GM21381 (cell line): ENCODE data around the gene KLHL28.
"Not testable (repeated sequence)": the region's sequence is repeated elsewhere in the genome, so short reads cannot be mapped to it uniquely, and the experiment has no call there.

Experiments used
- ATAC-seq: cut with Tn5 transposase; IDR thresholded peaks from one replicate; pipeline ENCODE4 v1.9.1; 2021; ENCODE audit warnings: mild to moderate bottlenecking, moderate library complexity; ENCODE audit not compliant: unreplicated experiment

KLHL28 gene

DNA sequence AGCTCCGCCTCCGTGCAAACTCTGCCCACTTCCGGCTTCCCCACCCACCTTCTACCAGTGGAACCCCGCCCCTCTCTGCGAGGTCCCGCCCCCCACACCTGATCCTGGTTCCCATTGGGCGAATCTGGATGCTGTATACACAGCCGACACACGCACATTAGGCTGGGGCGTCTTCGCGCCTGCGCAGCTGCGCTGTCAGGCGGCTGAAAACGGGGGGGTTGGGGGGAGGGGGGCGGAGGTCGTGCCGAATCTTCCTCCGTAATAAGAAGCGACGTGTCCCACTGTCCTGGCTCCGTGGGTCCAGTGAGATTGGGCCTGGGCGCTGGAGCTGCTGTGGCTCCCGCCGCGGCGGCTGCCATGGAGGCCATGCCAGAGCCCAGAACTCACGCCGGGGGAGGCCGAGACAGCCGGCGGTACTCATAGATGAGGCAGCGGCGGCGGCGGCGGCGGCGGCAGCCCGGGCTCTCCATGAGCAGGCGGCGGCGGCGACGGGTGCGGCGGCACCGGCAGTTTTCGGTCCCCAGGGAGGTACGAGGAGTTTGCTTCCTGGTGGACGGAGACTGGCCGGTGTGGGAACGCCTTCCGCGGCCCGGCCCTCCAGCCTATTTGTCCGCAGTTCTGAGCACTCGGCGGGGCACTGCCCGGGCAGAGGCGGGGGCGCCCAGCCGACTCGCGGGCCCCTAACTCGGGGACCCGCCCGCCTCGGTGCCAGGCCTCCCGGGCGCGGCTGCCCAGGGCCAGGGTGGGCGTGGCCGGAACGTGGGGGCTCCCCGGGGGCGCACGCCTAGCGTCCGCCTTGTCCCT lies 64.5 kb downstream of the KLHL28 start:
- peak; percentile 91 for ATAC-seq

GRCh38 chr14:44896275-44897040 lies 65.3 kb downstream of the KLHL28 start:
- no peak for ATAC-seq

DNA sequence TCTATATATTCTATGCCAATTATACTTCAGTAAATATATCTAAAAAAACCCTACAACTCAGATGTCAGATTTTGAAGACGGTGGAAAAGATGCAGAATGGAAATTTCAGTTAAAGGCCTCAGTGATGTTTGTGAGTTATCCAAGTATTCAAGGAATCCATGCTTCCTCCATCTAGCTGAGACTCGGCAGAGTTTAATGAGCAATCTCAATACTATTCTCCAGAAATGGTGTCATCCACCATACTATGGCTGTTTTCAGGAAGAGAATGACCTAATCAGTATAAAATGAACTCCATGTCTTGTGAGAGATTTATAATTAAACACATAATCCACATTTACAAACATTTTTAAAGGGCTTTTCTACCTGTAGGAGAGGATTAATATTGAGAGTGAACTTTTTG lies 66.0 kb downstream of the KLHL28 start:
- ATAC-seq, result no peak

DNA sequence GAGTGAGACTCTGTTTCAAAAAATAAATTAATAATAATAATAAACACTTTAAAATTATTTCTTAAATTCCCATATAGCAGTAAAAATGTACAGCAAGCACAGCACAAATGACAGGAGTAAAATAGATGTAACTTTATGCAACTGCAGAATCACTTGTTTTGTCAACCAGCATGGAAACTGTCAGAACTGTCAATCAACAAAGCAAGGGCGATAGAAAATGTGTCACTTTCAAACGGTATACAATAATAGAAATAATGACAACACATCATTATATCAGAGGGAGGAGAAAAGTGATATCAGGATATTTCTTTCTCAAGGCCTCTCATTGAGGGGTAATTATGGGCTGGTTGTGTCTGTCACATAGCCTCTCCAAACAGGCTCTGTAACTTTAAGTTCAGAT lies 68.2 kb downstream of the KLHL28 start:
- ATAC-seq, result no peak

DNA sequence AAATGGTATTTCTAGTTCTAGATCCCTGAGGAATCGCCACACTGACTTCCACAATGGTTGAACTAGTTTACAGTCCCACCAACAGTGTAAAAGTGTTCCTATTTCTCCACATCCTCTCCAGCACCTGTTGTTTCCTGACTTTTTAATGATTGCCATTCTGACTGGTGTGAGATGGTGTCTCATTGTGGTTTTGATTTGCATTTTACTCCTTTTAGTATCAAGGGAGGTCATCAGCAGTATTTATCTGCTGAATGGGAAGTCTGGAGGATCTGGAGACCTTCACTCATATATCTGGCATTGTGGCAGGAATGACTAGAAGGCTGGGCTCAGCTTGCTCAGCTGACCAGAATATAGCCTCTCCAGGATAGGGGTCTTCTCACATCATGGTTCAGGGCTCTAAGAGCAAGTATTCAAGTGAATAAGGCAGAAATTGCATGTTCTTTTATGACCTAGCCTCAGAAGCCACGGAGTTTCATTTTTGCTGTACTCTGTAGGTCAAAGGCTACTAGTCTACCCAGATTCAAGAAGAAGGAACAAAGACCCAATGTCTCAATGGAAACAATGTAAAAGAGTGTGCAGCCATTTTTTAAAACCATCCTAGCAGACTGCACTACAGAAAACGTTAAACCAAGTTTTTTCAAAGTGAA lies 69.9 kb downstream of the KLHL28 start:
- not testable (repeated sequence) for ATAC-seq

- ATAC-seq, result no peak
Measured at GRCh38 chr14:44889595-44890471, 71.9 kb downstream of the KLHL28 start.

GRCh38 chr14:44887596-44887955 lies 74.2 kb downstream of the KLHL28 start:
- ATAC-seq, result no peak

- ATAC-seq, result no peak
Measured at GRCh38 chr14:44886860-44887595, 74.7 kb downstream of the KLHL28 start.

DNA sequence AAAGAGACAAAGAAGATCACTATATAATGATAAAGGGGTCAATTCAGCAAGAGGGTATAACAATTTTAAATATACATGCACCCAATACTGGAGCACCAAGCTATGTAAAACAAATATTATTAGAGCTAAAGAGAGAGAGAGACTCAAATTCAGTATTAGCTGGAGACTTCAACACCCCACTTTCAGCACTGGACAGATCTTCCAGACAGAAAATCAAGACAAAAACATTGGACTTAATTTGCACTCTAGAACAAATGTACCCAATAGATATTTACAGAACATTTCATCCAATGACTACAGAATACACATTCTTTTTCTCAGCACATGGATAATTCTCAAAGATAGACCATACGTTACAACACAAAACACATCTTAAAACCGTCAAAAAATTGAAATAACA lies 81.0 kb downstream of the KLHL28 start:
- no peak for ATAC-seq
